ENCODE measurements around the gene CNTNAP5. TPM values are rescaled to one million over a fixed set of nuclear protein-coding genes. Genes with fewer than 3 reads are reported as not detected.

Gene CNTNAP5
- total and polyA plus RNA-seq, 7 donors = not detected

GRCh38 chr2:124589971-124590370 is 564.9 kb downstream of the CNTNAP5 start:
- Histone ChIP-seq H3K27ac (no peak overlapping the region), H3K4me3 (no peak overlapping the region), H3K27me3 (ENCODE audit: insufficient read depth in 3 of 3, low read length in 2 of 3) (no peaks in the 10 kb centered on the region), H3K9me3 (no peaks in the 10 kb centered on the region), H3K36me3 (ENCODE audit: insufficient read depth in 1 of 2, low read depth in 1 of 2) (no peaks in the 10 kb centered on the region), H3K4me1 (no peaks in the 10 kb centered on the region)
- no peak for ATAC-seq
- no peak for DNase-seq
- 86 to 96% (median 93%) methylated on average over 3 of the region's 3 CpGs for WGBS, 3 donors
- intact Hi-C loops (cut with DNase I) = no loop called here
- TF ChIP-seq CTCF (IDR thresholded peaks at IDR 0.05) = no peak

- ATAC-seq (no peak), DNase-seq (no peak)
- H3K27ac ChIP-seq = no peak overlapping the region
- intact Hi-C loops (cut with DNase I) = no loop called here
- H3K36me3 ChIP-seq (ENCODE audit: insufficient read depth in 1 of 2, low read depth in 1 of 2) = no peaks in the 10 kb centered on the region
- no peaks in the 10 kb centered on the region for H3K27me3 ChIP-seq (ENCODE audit: insufficient read depth in 3 of 3, low read length in 2 of 3)
- H3K4me3 ChIP-seq = no peak overlapping the region
- H3K9me3 ChIP-seq = no peaks in the 10 kb centered on the region
- no peak for TF ChIP-seq CTCF (IDR thresholded peaks at IDR 0.05)
- no peaks in the 10 kb centered on the region for H3K4me1 ChIP-seq
These were observed 577.7 kb downstream of the CNTNAP5 start for GRCh38 chr2:124602759-124603158.

- Histone ChIP-seq H3K27ac (no peak overlapping the region), H3K4me3 (no peak overlapping the region), H3K36me3 (ENCODE audit: insufficient read depth in 1 of 2, low read depth in 1 of 2) (no peaks in the 10 kb centered on the region), H3K4me1 (no peaks in the 10 kb centered on the region), H3K9me3 (no peaks in the 10 kb centered on the region), H3K27me3 (ENCODE audit: insufficient read depth in 3 of 3, low read length in 2 of 3) (no peaks in the 10 kb centered on the region)
- ATAC-seq = no peak
- 63 to 79% (median 75%) methylated on average over 2 of the region's 2 CpGs for WGBS, 3 donors
- TF ChIP-seq CTCF (IDR thresholded peaks at IDR 0.05) = no peak
- DNase-seq = no peak
- intact Hi-C loops (cut with DNase I) = no loop called here
These were observed 579.9 kb downstream of the CNTNAP5 start for GRCh38 chr2:124604940-124605339.

GRCh38 chr2:124607679-124608078 is 582.6 kb downstream of the CNTNAP5 start:
- ATAC-seq (no peak), DNase-seq (no peak)
- Histone ChIP-seq H3K36me3 (ENCODE audit: insufficient read depth in 1 of 2, low read depth in 1 of 2) (no peaks in the 10 kb centered on the region), H3K9me3 (no peaks in the 10 kb centered on the region), H3K4me1 (no peaks in the 10 kb centered on the region), H3K4me3 (no peak overlapping the region), H3K27ac (no peak overlapping the region), H3K27me3 (ENCODE audit: insufficient read depth in 3 of 3, low read length in 2 of 3) (no peaks in the 10 kb centered on the region)
- intact Hi-C loops (cut with DNase I) = no loop called here
- WGBS, 3 donors = 68 to 84% (median 79%) methylated on average over 2 of the region's 2 CpGs
- no peak for TF ChIP-seq CTCF (IDR thresholded peaks at IDR 0.05)

- WGBS, 3 donors = 72 to 82% (median 74%) methylated on average over 6 of the region's 6 CpGs
- intact Hi-C loops (cut with DNase I) = no loop called here
- H3K27ac ChIP-seq = no peak overlapping the region
- DNase-seq (no peak), ATAC-seq (no peak)
- TF ChIP-seq CTCF (IDR thresholded peaks at IDR 0.05) = no peak
- no peaks in the 10 kb centered on the region for H3K9me3 ChIP-seq
- H3K4me1 ChIP-seq = no peaks in the 10 kb centered on the region
- H3K27me3 ChIP-seq (ENCODE audit: insufficient read depth in 3 of 3, low read length in 2 of 3) = no peaks in the 10 kb centered on the region
- no peak overlapping the region for H3K4me3 ChIP-seq
- no peaks in the 10 kb centered on the region for H3K36me3 ChIP-seq (ENCODE audit: insufficient read depth in 1 of 2, low read depth in 1 of 2)
These were observed 584.6 kb downstream of the CNTNAP5 start for GRCh38 chr2:124609667-124610066.

All from psoas muscle (tissue), 8 donors.